ENCODE data around the gene BTC. TPM values are rescaled to one million over a fixed set of nuclear protein-coding genes. Genes with fewer than 3 reads are reported as not detected.

Gene BTC
- total RNA-seq = 1 to 10 TPM in 3 of 4 donors, under 1 TPM in 1; 0.83 to 4.2 (median 2.6) TPM

GRCh38 chr4:74794382-74795010 lies at the start of gene BTC:
Gene BTC, minus strand, starts transcription at chr4:74794523. Its CDS starts 198 bp downstream, at chr4:74794325.
- H3K4me1 ChIP-seq = peaks cover 0 to 8% (median 4%) of the 10 kb centered on the region in 4 donors
- TF ChIP-seq CTCF (IDR thresholded peaks at IDR 0.05) (peak in 4 of 6 experiments; percentile 16 to 61 (median 52)), POLR2A (IDR thresholded peaks at IDR 0.05) (no peak)
- H3K4me3 ChIP-seq = peak within 1 kb of the TSS; percentile 36 to 71 (median 52)
- no peaks in the 10 kb centered on the region for H3K36me3 ChIP-seq
- H3K9me3 ChIP-seq = no peaks in the 10 kb centered on the region
- peak in 2 of 3 donors; percentile 71 to 78 for DNase-seq
- H3K27ac ChIP-seq = peak within 1 kb of the TSS; percentile 17 to 95 (median 78)
- H3K27me3 ChIP-seq = no peaks in the 10 kb centered on the region

GRCh38 chr4:74840936-74841509 lies 46.7 kb upstream of the BTC start:
- no peaks in the 10 kb centered on the region for H3K36me3 ChIP-seq
- TF ChIP-seq CTCF (IDR thresholded peaks at IDR 0.05) = no peak
- TF ChIP-seq POLR2A (IDR thresholded peaks at IDR 0.05) = no peak
- no peak for DNase-seq

GRCh38 chr4:74838746-74839370 lies 44.5 kb upstream of the BTC start:
- TF ChIP-seq POLR2A (IDR thresholded peaks at IDR 0.05) = no peak
- no peak for TF ChIP-seq CTCF (IDR thresholded peaks at IDR 0.05)

More at GRCh38 chr4:74840936-74841509, 46.7 kb upstream of the BTC start:
- Histone ChIP-seq H3K4me1 (no peaks in the 10 kb centered on the region), H3K4me3 (no peak overlapping the region), H3K27ac (no peak overlapping the region), H3K27me3 (no peaks in the 10 kb centered on the region), H3K9me3 (no peaks in the 10 kb centered on the region)

GRCh38 chr4:74830928-74831327 lies 36.6 kb upstream of the BTC start:
- TF ChIP-seq CTCF (IDR thresholded peaks at IDR 0.05) (no peak), POLR2A (IDR thresholded peaks at IDR 0.05) (no peak)
- H3K27ac ChIP-seq = no peak overlapping the region
- H3K36me3 ChIP-seq = no peaks in the 10 kb centered on the region
- no peaks in the 10 kb centered on the region for H3K4me1 ChIP-seq
- H3K9me3 ChIP-seq = peaks cover 0 to 4% (median 0%) of the 10 kb centered on the region in 4 donors
- H3K4me3 ChIP-seq = no peak overlapping the region
- DNase-seq = no peak
- H3K27me3 ChIP-seq = no peaks in the 10 kb centered on the region

More at GRCh38 chr4:74838746-74839370, 44.5 kb upstream of the BTC start:
- H3K4me3 ChIP-seq = no peak overlapping the region
- no peaks in the 10 kb centered on the region for H3K9me3 ChIP-seq
- no peak overlapping the region for H3K27ac ChIP-seq
- H3K4me1 ChIP-seq = no peaks in the 10 kb centered on the region
- no peak for DNase-seq
- no peaks in the 10 kb centered on the region for H3K27me3 ChIP-seq
- no peaks in the 10 kb centered on the region for H3K36me3 ChIP-seq

GRCh38 chr4:74823194-74823593 lies 28.9 kb upstream of the BTC start:
- H3K27me3 ChIP-seq = no peaks in the 10 kb centered on the region
- no peak for DNase-seq
- no peaks in the 10 kb centered on the region for H3K36me3 ChIP-seq
- H3K4me1 ChIP-seq = no peaks in the 10 kb centered on the region
- TF ChIP-seq CTCF (IDR thresholded peaks at IDR 0.05) (no peak), POLR2A (IDR thresholded peaks at IDR 0.05) (no peak)
- H3K27ac ChIP-seq = no peak overlapping the region
- no peaks in the 10 kb centered on the region for H3K9me3 ChIP-seq
- no peak overlapping the region for H3K4me3 ChIP-seq
